Measurements from ENCODE around the gene SPAG9.

DNA sequence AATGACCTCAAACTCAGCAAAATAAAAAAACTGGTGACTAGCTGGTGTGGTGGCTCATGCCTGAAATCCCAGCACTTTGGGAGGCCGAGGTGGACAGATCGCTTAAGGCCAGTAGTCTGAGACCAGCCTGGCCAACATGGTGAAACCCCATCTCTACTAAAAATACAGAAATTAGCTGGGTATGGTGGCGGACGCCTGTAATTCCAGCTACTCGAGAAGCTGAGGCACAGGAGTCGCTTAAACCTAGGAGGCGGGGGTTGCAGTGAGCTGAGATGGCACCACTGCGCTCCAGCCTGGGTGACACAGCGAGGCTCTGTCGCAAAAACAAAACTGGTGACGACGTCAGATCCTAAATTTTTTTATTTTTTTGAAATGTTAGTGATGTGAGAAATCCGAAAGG lies 172.0 kb downstream of the SPAG9 start:
- TF ChIP-seq POLR2AphosphoS5 (IDR thresholded peaks at IDR 0.05) (no peak), POLR2A (IDR thresholded peaks at IDR 0.05) (no peak)

Data from sigmoid colon (tissue), 4 donors.